GM19455 (cell line): Measurements from ENCODE around the gene SPART.
"Not testable (repeated sequence)": the region's sequence is repeated elsewhere in the genome, so short reads cannot be mapped to it uniquely, and the experiment has no call there.

ENCODE experiments used
- ATAC-seq: cut with Tn5 transposase; IDR thresholded peaks from one replicate; pipeline ENCODE4 v1.9.1; 2021; ENCODE audit not compliant: unreplicated experiment

The SPART gene

GRCh38 chr13:36323951-36324566, 22.1 kb downstream of the SPART start:
- no peak for ATAC-seq

GRCh38 chr13:36323408-36323807, 22.8 kb downstream of the SPART start:
- no peak for ATAC-seq

- ATAC-seq: not testable (repeated sequence)
Observed at GRCh38 chr13:36319793-36320192, 26.4 kb downstream of the SPART start.

- ATAC-seq: no peak
Observed at GRCh38 chr13:36313047-36313969, 32.9 kb downstream of the SPART start.

- no peak for ATAC-seq
Observed at GRCh38 chr13:36310417-36311108, 35.6 kb downstream of the SPART start.

GRCh38 chr13:36302289-36302688, 43.9 kb downstream of the SPART start:
- no peak for ATAC-seq

- not testable (repeated sequence) for ATAC-seq
Observed at GRCh38 chr13:36299469-36299868, 46.7 kb downstream of the SPART start.

GRCh38 chr13:36298535-36299068, 47.6 kb downstream of the SPART start:
- no peak for ATAC-seq

- no peak for ATAC-seq
Observed at GRCh38 chr13:36297366-36298338, 48.5 kb downstream of the SPART start, which contains the start of gene CCDC169. CCDC169 (minus strand) TSS chr13:36297814; CDS start chr13:36297719, 95 bp downstream.

GRCh38 chr13:36294096-36294495, 52.1 kb downstream of the SPART start:
- ATAC-seq: no peak

GRCh38 chr13:36293497-36293896, 52.7 kb downstream of the SPART start:
- ATAC-seq: no peak

GRCh38 chr13:36288794-36289391, 57.3 kb downstream of the SPART start:
- ATAC-seq: no peak

GRCh38 chr13:36286006-36286405, 60.2 kb downstream of the SPART start:
- ATAC-seq: no peak

- ATAC-seq: no peak
Observed at GRCh38 chr13:36282821-36283432, 63.3 kb downstream of the SPART start.

- ATAC-seq: no peak
Observed at GRCh38 chr13:36275190-36276002, 70.8 kb downstream of the SPART start.

- ATAC-seq: no peak
Observed at GRCh38 chr13:36273431-36273830, 72.8 kb downstream of the SPART start.

- ATAC-seq: no peak
Observed at GRCh38 chr13:36261976-36262375, 84.2 kb downstream of the SPART start.

GRCh38 chr13:36261011-36261410, 85.2 kb downstream of the SPART start:
- ATAC-seq: no peak
